Progenitor cell of endocrine pancreas (in vitro differentiated cells): ENCODE data around the gene CTAGE1. TPM values are rescaled to one million over a fixed set of nuclear protein-coding genes. Genes with fewer than 3 reads are reported as not detected.

Experiments
- DNase-seq: peaks from one replicate; pipeline ENCODE4 v3.0.0; 2021; ENCODE audit warnings: low spot score; ENCODE audit not compliant: unreplicated experiment
- H3K27ac Mint-ChIP-seq: 2 replicates; pipeline ENCODE4 v1.8.0; 2021; ENCODE audit warnings: mild to moderate bottlenecking, moderate library complexity, mixed read lengths
- H3K27me3 Mint-ChIP-seq: 2 replicates; pipeline ENCODE4 v1.8.0; 2021; ENCODE audit warnings: mixed read lengths
- H3K36me3 Mint-ChIP-seq: 2 replicates; pipeline ENCODE4 v1.8.0; 2022; ENCODE audit warnings: mixed read lengths; ENCODE audit not compliant: insufficient read depth
- H3K4me1 Mint-ChIP-seq: 2 replicates; pipeline ENCODE4 v1.8.0; 2021; ENCODE audit warnings: low read depth, mixed read lengths
- H3K4me3 Mint-ChIP-seq: 2 replicates; pipeline ENCODE4 v1.8.0; 2021; ENCODE audit warnings: low read depth, mild to moderate bottlenecking, moderate library complexity, mixed read lengths
- H3K9me3 Mint-ChIP-seq: 2 replicates; pipeline ENCODE4 v1.8.0; 2021; ENCODE audit warnings: low read depth, mixed read lengths
- long read RNA-seq: library from polyadenylated mRNA; unstranded; transcript quantifications from one replicate; pipeline ENCODE4 v2.0.0, GENCODE V29; 2020
- total RNA-seq: library from RNA; stranded (reverse); gene quantifications from 2 replicates; pipeline ENCODE4 v1.2.1, GENCODE V29; 2021
- TF ChIP-seq, protein P1 (sequence below): fragments of 200-600 bp; sonication (generic); IDR thresholded peaks from one replicate; pipeline ENCODE4 v1.5.0; 2021; ENCODE audit warnings: antibody characterized with exemption, mild to moderate bottlenecking; ENCODE audit not compliant: unreplicated experiment

CTAGE1 gene, protein sequence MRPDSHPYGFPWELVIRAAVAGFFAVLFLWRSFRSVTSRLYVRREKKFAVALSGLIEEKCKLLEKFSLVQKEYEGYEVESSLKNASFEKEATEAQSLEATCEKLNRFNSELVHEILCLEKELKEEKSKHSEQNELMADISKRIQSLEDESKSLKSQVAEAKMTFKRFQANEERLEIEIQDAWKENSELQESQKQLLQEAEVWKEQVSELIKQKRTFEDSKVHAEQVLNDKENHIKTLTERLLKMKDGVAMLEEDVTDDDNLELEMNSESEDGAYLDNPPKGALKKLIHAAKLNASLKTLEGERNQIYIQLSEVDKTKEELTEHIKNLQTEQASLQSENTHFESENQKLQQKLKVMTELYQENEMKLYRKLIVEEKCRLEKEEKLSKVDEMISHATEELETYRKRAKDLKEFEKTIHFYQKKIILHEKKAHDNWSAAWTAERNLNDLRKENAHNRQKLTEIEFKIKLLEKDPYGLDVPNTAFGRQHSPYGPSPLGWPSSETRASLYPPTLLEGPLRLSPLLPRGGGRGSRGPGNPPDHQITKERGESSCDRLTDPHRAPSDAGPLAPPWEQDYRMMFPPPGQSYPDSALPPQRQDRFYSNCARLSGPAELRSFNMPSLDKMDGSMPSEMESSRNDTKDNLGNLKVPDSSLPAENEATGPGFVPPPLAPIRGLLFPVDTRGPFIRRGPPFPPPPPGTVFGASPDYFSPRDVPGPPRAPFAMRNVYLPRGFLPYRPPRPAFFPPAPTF
- total RNA-seq: not detected in 2 replicates
- long read RNA-seq: 0 reads

DNA sequence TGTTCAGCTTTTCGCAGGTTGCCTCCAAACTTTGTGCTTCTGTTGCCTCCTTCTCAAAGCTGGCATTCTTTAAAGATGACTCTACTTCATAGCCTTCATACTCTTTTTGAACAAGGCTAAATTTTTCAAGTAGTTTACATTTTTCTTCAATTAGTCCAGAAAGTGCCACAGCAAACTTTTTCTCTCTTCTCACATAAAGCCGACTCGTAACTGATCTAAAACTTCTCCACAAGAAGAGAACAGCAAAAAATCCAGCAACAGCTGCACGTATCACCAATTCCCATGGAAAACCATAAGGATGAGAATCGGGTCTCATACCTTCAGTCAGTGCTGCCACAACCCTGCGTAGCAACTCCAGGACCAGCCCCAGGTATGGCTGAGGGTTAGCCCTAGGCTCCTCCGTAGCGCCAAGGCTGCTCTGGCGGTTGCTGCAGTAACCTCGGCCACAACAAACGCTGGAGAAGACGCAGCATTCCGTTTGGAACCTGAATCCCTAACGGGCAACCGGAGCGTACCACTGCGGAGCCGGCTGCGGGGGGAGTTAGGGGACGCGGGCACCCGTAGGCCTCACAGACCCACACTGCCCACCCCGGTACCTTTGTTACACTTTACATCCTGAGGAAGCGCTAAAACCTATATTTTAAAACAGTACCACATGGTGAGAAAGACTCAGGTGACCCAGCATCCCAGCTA is at the start of gene CTAGE1:
Gene CTAGE1 (minus strand): TSS at position 420 of the 693 bp plus-strand sequence. CDS start 104 bp downstream, at position 316.
- TF ChIP-seq, protein P1, sequence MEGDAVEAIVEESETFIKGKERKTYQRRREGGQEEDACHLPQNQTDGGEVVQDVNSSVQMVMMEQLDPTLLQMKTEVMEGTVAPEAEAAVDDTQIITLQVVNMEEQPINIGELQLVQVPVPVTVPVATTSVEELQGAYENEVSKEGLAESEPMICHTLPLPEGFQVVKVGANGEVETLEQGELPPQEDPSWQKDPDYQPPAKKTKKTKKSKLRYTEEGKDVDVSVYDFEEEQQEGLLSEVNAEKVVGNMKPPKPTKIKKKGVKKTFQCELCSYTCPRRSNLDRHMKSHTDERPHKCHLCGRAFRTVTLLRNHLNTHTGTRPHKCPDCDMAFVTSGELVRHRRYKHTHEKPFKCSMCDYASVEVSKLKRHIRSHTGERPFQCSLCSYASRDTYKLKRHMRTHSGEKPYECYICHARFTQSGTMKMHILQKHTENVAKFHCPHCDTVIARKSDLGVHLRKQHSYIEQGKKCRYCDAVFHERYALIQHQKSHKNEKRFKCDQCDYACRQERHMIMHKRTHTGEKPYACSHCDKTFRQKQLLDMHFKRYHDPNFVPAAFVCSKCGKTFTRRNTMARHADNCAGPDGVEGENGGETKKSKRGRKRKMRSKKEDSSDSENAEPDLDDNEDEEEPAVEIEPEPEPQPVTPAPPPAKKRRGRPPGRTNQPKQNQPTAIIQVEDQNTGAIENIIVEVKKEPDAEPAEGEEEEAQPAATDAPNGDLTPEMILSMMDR: no peak
- DNase-seq: no peak
- Mint-ChIP-seq H3K36me3 (no peaks in the 10 kb centered on the region), H3K4me1 (peaks cover 1% of the 10 kb centered on the region), H3K4me3 (no peak within 1 kb of the TSS), H3K27ac (no peak within 1 kb of the TSS), H3K27me3 (peaks cover 18% of the 10 kb centered on the region), H3K9me3 (peaks cover 16% of the 10 kb centered on the region)

DNA sequence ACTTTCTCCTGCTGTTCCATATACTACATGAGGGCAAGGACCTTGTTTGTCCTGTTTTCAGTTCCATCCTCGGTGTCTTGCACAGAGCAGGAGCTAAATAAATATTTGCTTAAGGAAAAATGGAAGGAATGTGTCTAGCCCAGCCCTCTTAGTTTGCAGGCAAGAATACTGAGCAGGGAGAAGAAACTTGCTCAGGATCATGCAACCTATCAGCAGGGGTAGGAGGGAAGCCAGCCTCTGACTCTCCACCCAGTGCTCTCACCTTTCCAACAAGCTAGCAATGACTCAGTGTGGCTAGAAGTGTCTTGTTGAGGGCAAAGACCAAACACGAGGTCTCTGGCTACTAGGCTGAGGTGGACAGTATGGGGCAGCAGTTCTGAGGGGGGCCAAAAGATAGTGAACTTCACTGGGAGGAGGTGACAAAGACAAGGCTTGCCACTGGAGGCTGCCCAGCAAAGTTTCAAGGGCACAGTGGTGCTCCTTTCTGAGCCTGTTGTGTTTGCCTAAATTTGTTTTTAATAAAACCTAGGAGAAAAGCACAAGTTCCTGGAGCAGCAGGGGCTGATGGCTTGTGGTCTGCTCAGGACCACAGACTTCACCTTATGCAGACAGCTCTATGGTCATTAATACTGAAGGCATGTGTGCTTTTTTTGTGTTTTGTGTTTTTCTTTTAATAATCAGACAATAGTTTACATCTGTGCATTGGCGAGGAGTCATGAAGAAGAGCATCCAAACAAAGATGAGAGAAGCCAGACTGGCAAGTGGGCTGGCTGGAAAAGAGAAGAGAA is 49.1 kb upstream of the CTAGE1 start:
- peak overlapping the region; percentile 37 for H3K27ac Mint-ChIP-seq
- no peak for DNase-seq
- no peaks in the 10 kb centered on the region for H3K36me3 Mint-ChIP-seq
- H3K4me1 Mint-ChIP-seq: peaks cover 65% of the 10 kb centered on the region
- peak overlapping the region; percentile 33 for H3K4me3 Mint-ChIP-seq
- H3K27me3 Mint-ChIP-seq: peaks cover 5% of the 10 kb centered on the region
- peaks cover 7% of the 10 kb centered on the region for H3K9me3 Mint-ChIP-seq
- TF ChIP-seq, protein P1: no peak

DNA sequence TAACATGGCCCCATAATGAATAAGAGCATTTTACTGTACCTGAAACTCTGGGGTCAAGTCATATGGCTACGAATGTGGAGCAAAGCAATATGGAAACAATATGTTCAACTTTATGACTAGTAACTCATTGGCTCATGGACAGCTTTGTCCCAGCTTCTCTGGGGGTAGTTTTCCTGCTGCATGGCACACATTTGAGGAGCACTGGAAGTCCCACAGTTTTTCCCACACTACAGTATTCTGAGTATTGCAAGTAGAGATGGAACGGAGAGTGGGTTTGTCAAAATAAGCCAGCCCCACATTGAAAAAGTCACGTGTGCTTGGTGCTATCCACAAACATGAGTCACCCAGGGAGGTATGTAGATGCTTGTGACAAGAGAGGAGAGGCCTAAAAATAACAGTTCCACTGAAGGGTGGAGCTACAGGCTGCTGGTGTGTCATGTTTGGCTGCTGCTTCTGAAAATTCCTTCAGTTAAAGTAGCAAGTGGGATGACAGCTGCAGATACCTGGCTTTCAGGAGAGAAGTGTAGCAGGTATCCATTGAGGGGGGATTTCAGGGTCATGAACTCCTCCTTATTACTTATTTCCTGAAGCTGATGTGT is 48.2 kb upstream of the CTAGE1 start:
- TF ChIP-seq, protein P1: no peak
- Mint-ChIP-seq H3K4me1 (peaks cover 57% of the 10 kb centered on the region), H3K9me3 (peaks cover 7% of the 10 kb centered on the region), H3K27me3 (peaks cover 5% of the 10 kb centered on the region), H3K4me3 (no peak overlapping the region), H3K36me3 (no peaks in the 10 kb centered on the region), H3K27ac (peak overlapping the region; percentile 37)
- DNase-seq: no peak

DNA sequence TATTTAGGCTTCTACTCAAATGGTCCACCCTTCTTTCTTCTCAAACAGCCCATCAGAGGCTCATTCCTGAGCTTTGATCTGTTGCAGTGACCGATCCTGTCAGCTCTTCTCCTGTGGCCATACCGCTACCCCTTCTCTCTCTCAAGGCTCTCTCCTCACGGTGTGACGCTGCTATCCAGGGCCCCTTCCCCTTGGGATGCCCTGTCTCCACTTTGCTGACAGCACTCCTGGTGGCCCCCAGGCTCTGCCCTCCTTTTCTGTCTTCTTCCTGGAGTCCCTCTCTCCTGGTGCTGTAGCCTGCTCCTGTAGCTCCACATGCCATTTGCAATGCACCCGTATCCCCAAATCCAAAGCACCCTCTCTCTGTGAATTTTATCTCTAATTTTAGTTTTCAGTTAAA is 45.4 kb upstream of the CTAGE1 start:
- peaks cover 4% of the 10 kb centered on the region for H3K9me3 Mint-ChIP-seq
- no peak for DNase-seq
- no peak overlapping the region for H3K27ac Mint-ChIP-seq
- TF ChIP-seq, protein P1: no peak
- H3K27me3 Mint-ChIP-seq: peaks cover 5% of the 10 kb centered on the region
- H3K36me3 Mint-ChIP-seq: no peaks in the 10 kb centered on the region
- H3K4me3 Mint-ChIP-seq: no peak overlapping the region
- peaks cover 32% of the 10 kb centered on the region for H3K4me1 Mint-ChIP-seq
